NCI-H1694 (cell line): ENCODE measurements around the gene DENND4A.
"Not testable (repeated sequence)": the region's sequence is repeated elsewhere in the genome, so short reads cannot be mapped to it uniquely, and the experiment has no call there.

Experiments
- DNase-seq: peaks from one replicate; lab custom pipeline; 2025; lab: John Stamatoyannopoulos, UW

Gene DENND4A

DNA sequence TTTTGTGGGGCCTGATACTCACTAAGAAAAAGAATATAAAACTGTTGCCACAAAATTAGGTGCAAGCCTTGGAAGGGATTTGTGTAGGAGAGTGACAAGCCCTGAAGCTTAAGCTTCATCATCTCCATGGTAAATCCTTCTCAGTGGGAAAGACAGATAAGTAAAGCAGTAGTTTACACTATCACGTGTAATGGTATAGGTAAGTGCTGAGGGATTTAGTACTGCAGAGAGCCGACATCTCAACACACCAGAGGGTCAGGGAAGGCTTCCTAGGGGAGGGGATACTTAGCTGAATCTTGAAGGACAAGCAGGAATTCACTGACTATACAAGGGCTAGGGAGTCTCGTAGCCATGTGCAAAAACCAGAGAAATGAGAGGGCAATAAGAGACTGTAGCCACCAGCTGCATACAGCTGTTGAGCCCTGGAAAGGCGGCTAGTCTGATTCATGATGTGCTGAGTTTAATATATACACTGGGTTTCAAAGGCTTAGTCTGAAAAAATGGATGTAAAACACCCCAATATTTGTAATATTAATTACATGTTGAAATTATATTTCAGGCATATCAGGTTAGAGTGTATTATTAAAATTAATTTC, 159.2 kb downstream of the DENND4A start:
- no peak for DNase-seq

GRCh38 chr15:65631503-65631902, 160.6 kb downstream of the DENND4A start:
- no peak for DNase-seq

DNA sequence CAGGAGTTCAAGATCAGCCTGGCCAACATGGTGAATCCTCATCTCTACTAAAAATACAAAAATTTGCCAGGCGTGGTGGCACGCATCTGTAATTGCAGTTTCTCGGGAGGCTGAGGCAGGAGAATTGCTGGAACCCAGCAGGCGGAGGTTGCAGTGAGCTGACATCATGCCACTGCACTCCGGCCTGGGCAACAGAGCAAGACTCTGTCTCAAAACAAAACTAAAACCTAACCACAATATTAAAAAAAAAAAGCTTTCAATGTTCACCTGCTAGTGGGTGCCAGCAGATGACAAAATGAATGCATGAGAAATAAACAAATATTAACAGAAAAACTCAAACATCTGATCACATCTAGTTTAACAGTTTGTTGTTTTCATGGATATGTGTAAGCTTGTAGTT, 161.3 kb downstream of the DENND4A start:
- DNase-seq: no peak

DNA sequence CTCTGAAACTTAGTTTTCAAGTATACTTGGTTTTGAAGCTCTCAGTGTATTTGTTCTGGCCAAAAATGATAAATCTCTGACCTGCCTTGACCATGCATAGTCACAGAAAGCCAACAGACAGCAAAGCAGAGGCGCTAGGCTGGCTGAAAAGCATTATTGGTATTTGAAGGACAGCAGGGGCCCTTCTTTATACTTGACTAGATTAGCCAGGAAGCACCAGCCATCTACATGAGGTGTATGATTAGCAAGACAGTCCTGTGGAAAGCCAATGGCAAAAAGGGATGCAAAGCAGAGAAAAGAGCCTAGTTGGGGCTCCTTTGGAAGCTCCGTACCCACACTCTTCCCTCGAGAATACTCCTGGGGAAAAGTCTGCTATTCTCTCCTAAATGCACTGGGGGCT, 162.5 kb downstream of the DENND4A start:
- no peak for DNase-seq

GRCh38 chr15:65626856-65627255, 165.2 kb downstream of the DENND4A start:
- DNase-seq: no peak

- DNase-seq: no peak
Measured at GRCh38 chr15:65623103-65623502, 169.0 kb downstream of the DENND4A start.

DNA sequence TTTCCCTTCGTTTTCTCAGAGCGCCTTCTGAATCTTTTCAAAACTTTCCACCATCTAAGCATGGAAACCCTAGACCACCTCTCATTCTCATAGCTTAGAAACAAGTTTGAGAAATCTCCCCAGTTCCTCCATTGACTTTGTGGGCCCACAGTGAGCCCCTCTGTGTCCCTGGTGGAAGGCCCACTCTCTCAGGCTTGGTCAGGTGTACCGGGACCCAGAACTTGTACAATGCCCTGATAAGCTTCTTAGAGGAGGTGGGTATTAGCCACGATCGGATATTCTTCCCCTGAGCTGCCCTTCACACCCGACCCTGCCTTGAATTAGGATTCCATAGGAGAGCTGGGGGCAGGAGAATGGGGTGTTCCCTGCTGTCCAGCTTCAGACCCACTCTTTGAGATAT, 170.5 kb downstream of the DENND4A start, which contains the start of gene SLC24A1:
SLC24A1 (plus strand) TSS at position 301 of the 400 bp plus-strand sequence. CDS start 2,143 bp downstream, outside the sequence.
- DNase-seq: no peak

GRCh38 chr15:65620833-65621232, 171.3 kb downstream of the DENND4A start:
- DNase-seq: no peak

DNA sequence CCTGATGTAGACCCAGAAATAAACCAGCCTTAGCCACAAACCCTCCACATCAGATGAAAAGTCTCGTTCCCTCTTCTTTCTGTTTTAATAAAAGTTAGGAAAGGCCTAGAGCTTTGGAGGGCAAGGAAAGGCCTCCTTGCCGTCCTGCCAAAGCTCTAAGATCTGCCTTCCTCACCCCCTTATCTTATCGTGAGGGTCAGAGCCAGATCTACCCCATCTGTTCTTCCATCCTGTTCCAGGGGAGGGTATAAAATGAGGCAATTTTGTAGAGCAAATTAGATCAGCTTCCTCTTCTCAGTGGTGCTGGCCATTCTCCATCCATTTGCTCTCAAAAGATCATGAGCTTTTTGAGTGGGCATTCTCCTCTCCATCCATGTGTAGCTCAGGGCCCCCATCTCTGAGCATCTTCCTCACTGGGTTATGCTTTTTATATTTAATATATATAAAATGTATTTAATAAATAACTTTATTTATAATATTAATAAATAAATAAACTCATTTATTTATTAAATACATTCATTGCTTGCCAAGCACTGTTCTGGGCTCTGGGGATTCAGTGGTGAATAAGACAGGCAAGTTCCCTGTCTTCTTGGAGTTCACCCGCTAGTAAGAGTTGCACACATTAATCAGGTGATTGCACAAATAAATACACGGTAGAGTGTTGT, 172.3 kb downstream of the DENND4A start:
- no peak for DNase-seq

- no peak for DNase-seq
Measured at GRCh38 chr15:65618560-65619109, 173.5 kb downstream of the DENND4A start.

DNA sequence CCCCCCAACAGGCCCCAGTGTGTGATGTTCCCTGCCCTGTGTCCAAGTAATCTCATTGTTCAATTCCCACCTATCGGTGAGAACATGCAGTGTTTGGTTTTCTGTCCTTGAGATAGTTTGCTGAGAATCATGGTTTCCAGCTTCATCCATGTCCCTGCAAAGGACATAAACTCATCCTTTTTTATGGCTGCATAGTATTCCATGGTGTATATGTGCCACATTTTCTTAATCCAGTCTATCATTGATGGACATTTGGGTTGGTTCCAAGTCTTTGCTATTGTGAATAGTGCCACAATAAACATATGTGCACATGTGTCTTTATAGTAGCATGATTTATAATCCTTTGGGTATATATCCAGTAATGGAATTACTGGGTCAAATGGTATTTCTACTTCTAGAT, 176.2 kb downstream of the DENND4A start:
- not testable (repeated sequence) for DNase-seq

GRCh38 chr15:65612949-65613744, 178.9 kb downstream of the DENND4A start:
- DNase-seq: no peak

GRCh38 chr15:65612616-65612946, 179.5 kb downstream of the DENND4A start:
- DNase-seq: no peak

GRCh38 chr15:65611888-65612615, 180.0 kb downstream of the DENND4A start:
- DNase-seq: no peak

GRCh38 chr15:65610871-65611718, 181.0 kb downstream of the DENND4A start, which contains the start of gene INTS14:
TSS of gene INTS14 (minus strand) at chr15:65611131. CDS start at chr15:65607380, 3,751 bp downstream.
- peak; percentile 92 for DNase-seq
